Measurements from ENCODE around the gene TRIM40.

- TF ChIP-seq POLR2A (IDR thresholded peaks at IDR 0.05; ENCODE audit: low read length), result no peak
- no peak for TF ChIP-seq GATA1 (IDR thresholded peaks at IDR 0.05; ENCODE audit: low read depth, low read length)
Observed at GRCh38 chr6:30145818-30146217, 9.9 kb downstream of the TRIM40 start.

Measured in erythroblast (primary cell).